AG10803 (cell line): ENCODE results near the gene PPM1F.

Source experiments
- DNase-seq: peaks from one replicate; pipeline ENCODE4 v3.0.0; 2010; ENCODE audit warnings: low read depth
- H3K4me3 ChIP-seq: 2 replicates; pipeline ENCODE4 v1.5.1; 2011; ENCODE audit warnings: mild to moderate bottlenecking, low read length, control low read depth
- CTCF ChIP-seq: conservative IDR thresholded peaks from 2 replicates; pipeline ENCODE4 v1.5.1; 2011; ENCODE audit warnings: mild to moderate bottlenecking, low read length, control low read depth, inconsistent platforms

PPM1F gene

GRCh38 chr22:21949569-21949918 lies 3.1 kb downstream of the PPM1F start:
- no peak overlapping the region for H3K4me3 ChIP-seq
- DNase-seq, result no peak
- TF ChIP-seq CTCF, result no peak

- no peak for TF ChIP-seq CTCF
- DNase-seq, result no peak
These were observed 3.7 kb downstream of the PPM1F start for GRCh38 chr22:21948824-21949568.

GRCh38 chr22:21948390-21948789 lies 4.3 kb downstream of the PPM1F start:
- no peak for TF ChIP-seq CTCF
- no peak overlapping the region for H3K4me3 ChIP-seq
- no peak for DNase-seq

More at GRCh38 chr22:21948824-21949568, 3.7 kb downstream of the PPM1F start:
- H3K4me3 ChIP-seq, result no peak overlapping the region

- DNase-seq, result peak; percentile 55
- H3K4me3 ChIP-seq, result no peak overlapping the region
- peak; percentile 68 for TF ChIP-seq CTCF
These were observed 5.3 kb downstream of the PPM1F start for GRCh38 chr22:21947040-21948014.

- DNase-seq, result no peak
- H3K4me3 ChIP-seq, result no peak overlapping the region
- no peak for TF ChIP-seq CTCF
These were observed 6.3 kb downstream of the PPM1F start for GRCh38 chr22:21946262-21946925.

- no peak overlapping the region for H3K4me3 ChIP-seq
- no peak for TF ChIP-seq CTCF
- DNase-seq, result no peak
These were observed 7.0 kb downstream of the PPM1F start for GRCh38 chr22:21945453-21946261.
